ENCODE data around the gene FOSL2. TPM values are rescaled to one million over a fixed set of nuclear protein-coding genes. Genes with fewer than 3 reads are reported as not detected.

Gene FOSL2
- 26.3 and 44.4 TPM in 2 replicates for total RNA-seq (ENCODE audit: low replicate concordance)

- no peak for TF ChIP-seq CTCF (IDR thresholded peaks at IDR 0.05; ENCODE audit: insufficient read depth, low read length)
- peak within 1 kb of the TSS; percentile 93 for H3K4me3 ChIP-seq (ENCODE audit: low read depth, low read length)
- DNase-seq (ENCODE audit: low read depth), result peak; percentile 100
Observed at GRCh38 chr2:28392297-28393113, at the start of gene FOSL2. TSS of gene FOSL2 (plus strand) at chr2:28392858. CDS start at chr2:28393721, 863 bp downstream.

GRCh38 chr2:28343184-28343942 is 49.3 kb upstream of the FOSL2 start:
- no peak for TF ChIP-seq CTCF (IDR thresholded peaks at IDR 0.05; ENCODE audit: insufficient read depth, low read length)
- no peak overlapping the region for H3K4me3 ChIP-seq (ENCODE audit: low read depth, low read length)
- peak; percentile 29 for DNase-seq (ENCODE audit: low read depth)

GRCh38 chr2:28343971-28344715 is 48.5 kb upstream of the FOSL2 start:
- H3K4me3 ChIP-seq (ENCODE audit: low read depth, low read length), result no peak overlapping the region
- DNase-seq (ENCODE audit: low read depth), result no peak
- no peak for TF ChIP-seq CTCF (IDR thresholded peaks at IDR 0.05; ENCODE audit: insufficient read depth, low read length)

GRCh38 chr2:28344756-28345373 is 47.8 kb upstream of the FOSL2 start:
- H3K4me3 ChIP-seq (ENCODE audit: low read depth, low read length), result no peak overlapping the region
- no peak for TF ChIP-seq CTCF (IDR thresholded peaks at IDR 0.05; ENCODE audit: insufficient read depth, low read length)

GRCh38 chr2:28345619-28346018 is 47.0 kb upstream of the FOSL2 start:
- TF ChIP-seq CTCF (IDR thresholded peaks at IDR 0.05; ENCODE audit: insufficient read depth, low read length), result no peak
- no peak overlapping the region for H3K4me3 ChIP-seq (ENCODE audit: low read depth, low read length)
- no peak for DNase-seq (ENCODE audit: low read depth)

More at GRCh38 chr2:28344756-28345373, 47.8 kb upstream of the FOSL2 start:
- no peak for DNase-seq (ENCODE audit: low read depth)

- H3K4me3 ChIP-seq (ENCODE audit: low read depth, low read length), result no peak overlapping the region
- TF ChIP-seq CTCF (IDR thresholded peaks at IDR 0.05; ENCODE audit: insufficient read depth, low read length), result no peak
- DNase-seq (ENCODE audit: low read depth), result no peak
Observed at GRCh38 chr2:28346587-28346986, 46.1 kb upstream of the FOSL2 start.
